DOHH2 (cell line): ENCODE measurements around the gene MYO1F.

Experiments
- H3F3A ChIP-seq: fragments of 200-600 bp; sonication (generic), shearing (Covaris generic); 2 replicates; pipeline ENCODE4 v1.6.0; 2016; ENCODE audit warnings: antibody characterized with exemption, mild to moderate bottlenecking; ENCODE audit not compliant: control insufficient read depth, insufficient read depth
- H3K27ac ChIP-seq: fragments of 200-600 bp; sonication (generic); 2 replicates; pipeline ENCODE4 v1.5.1; 2014; ENCODE audit warnings: low read depth, mild to moderate bottlenecking, low read length, moderate library complexity
- H3K27me3 ChIP-seq: fragments of 200-600 bp; sonication (generic); 2 replicates; pipeline ENCODE4 v1.6.1; 2014; ENCODE audit warnings: mild to moderate bottlenecking, low read length, mixed read lengths; ENCODE audit not compliant: control insufficient read depth
- H3K36me3 ChIP-seq: fragments of 200-600 bp; sonication (generic); 2 replicates; pipeline ENCODE4 v1.6.1; 2014; ENCODE audit warnings: mild to moderate bottlenecking, low read length, moderate library complexity, mixed read lengths; ENCODE audit not compliant: control insufficient read depth
- H3K4me1 ChIP-seq: fragments of 200-600 bp; sonication (generic); 2 replicates; pipeline ENCODE4 v1.6.1; 2014; ENCODE audit warnings: mild to moderate bottlenecking, low read length, mixed read lengths; ENCODE audit not compliant: control insufficient read depth
- H3K4me2 ChIP-seq: fragments of 200-600 bp; sonication (generic); 2 replicates; pipeline ENCODE4 v1.6.0; 2014; ENCODE audit warnings: mild to moderate bottlenecking, low read length, moderate library complexity
- H3K4me3 ChIP-seq: fragments of 200-600 bp; sonication (generic); 2 replicates; pipeline ENCODE4 v1.5.1; 2014; ENCODE audit warnings: mild to moderate bottlenecking, low read length, mixed read lengths
- H3K79me2 ChIP-seq: fragments of 200-600 bp; sonication (generic); 2 replicates; pipeline ENCODE4 v1.6.1; 2014; ENCODE audit warnings: mild to moderate bottlenecking, low read length, mixed read lengths; ENCODE audit not compliant: control insufficient read depth
- H3K9me2 ChIP-seq: fragments of 200-600 bp; sonication (generic); replicated peaks from 2 replicates; pipeline ENCODE4 v1.6.1; 2014; ENCODE audit warnings: mild to moderate bottlenecking, low read length, mixed read lengths; ENCODE audit not compliant: control insufficient read depth
- H3K9me3 ChIP-seq: fragments of 200-600 bp; sonication (generic); 2 replicates; pipeline ENCODE4 v1.6.1; 2014; ENCODE audit warnings: antibody characterized with exemption, low read length, mixed read lengths; ENCODE audit not compliant: control insufficient read depth, insufficient read depth
- H4K20me1 ChIP-seq: fragments of 200-600 bp; sonication (generic); 2 replicates; pipeline ENCODE4 v1.6.0; 2014; ENCODE audit warnings: low read depth, mild to moderate bottlenecking, antibody characterized with exemption, low read length, moderate library complexity; ENCODE audit not compliant: control insufficient read depth, insufficient read depth
- EZH2phosphoT487 ChIP-seq: fragments of 200-600 bp; sonication (generic); IDR thresholded peaks from 2 replicates; pipeline ENCODE4 v1.6.1; 2017; ENCODE audit warnings: borderline replicate concordance, mild to moderate bottlenecking, antibody characterized with exemption, low read length, moderate library complexity, mixed read lengths
- TF ChIP-seq, protein P1 (sequence below): fragments of 200-600 bp; sonication (generic); IDR thresholded peaks from one replicate; pipeline ENCODE4 v1.5.1; 2014; ENCODE audit warnings: antibody characterized with exemption, mild to moderate bottlenecking, low read depth, low read length; ENCODE audit not compliant: poor library complexity, severe bottlenecking

The MYO1F gene

GRCh38 chr19:8545743-8546142, 31.5 kb downstream of the MYO1F start:
- no peaks in the 10 kb centered on the region for H3K27me3 ChIP-seq
- no peaks in the 10 kb centered on the region for H3F3A ChIP-seq
- no peaks in the 10 kb centered on the region for H3K9me2 ChIP-seq
- no peak overlapping the region for H3K27ac ChIP-seq
- TF ChIP-seq, protein P1, sequence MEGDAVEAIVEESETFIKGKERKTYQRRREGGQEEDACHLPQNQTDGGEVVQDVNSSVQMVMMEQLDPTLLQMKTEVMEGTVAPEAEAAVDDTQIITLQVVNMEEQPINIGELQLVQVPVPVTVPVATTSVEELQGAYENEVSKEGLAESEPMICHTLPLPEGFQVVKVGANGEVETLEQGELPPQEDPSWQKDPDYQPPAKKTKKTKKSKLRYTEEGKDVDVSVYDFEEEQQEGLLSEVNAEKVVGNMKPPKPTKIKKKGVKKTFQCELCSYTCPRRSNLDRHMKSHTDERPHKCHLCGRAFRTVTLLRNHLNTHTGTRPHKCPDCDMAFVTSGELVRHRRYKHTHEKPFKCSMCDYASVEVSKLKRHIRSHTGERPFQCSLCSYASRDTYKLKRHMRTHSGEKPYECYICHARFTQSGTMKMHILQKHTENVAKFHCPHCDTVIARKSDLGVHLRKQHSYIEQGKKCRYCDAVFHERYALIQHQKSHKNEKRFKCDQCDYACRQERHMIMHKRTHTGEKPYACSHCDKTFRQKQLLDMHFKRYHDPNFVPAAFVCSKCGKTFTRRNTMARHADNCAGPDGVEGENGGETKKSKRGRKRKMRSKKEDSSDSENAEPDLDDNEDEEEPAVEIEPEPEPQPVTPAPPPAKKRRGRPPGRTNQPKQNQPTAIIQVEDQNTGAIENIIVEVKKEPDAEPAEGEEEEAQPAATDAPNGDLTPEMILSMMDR = no peak
- no peak for TF ChIP-seq EZH2phosphoT487
- no peaks in the 10 kb centered on the region for H3K4me1 ChIP-seq
- H3K36me3 ChIP-seq = no peaks in the 10 kb centered on the region
- H3K4me2 ChIP-seq = no peak overlapping the region
- no peak overlapping the region for H3K4me3 ChIP-seq
- no peaks in the 10 kb centered on the region for H4K20me1 ChIP-seq
- no peaks in the 10 kb centered on the region for H3K9me3 ChIP-seq
- no peaks in the 10 kb centered on the region for H3K79me2 ChIP-seq

DNA sequence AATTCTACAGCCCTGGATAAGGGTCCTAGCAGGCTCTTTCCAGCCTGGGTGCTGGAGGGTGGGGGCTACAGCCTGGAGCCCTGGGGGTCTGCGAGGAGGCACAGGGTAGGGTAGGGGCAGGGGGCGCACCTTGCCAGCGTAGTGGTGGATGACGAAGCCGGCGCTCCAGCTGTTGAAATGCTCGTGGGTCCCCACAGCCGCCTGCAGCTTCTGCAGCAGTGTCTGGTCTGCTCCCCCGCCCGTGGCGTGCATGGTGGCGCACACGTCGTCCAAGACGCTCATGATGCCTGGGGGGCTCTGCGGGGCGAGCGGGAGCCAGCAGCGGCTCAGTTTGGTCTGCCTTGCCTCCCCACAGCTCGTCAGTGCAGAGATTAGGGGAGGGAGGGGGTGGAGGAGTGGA, 33.1 kb downstream of the MYO1F start:
- H3K79me2 ChIP-seq = no peaks in the 10 kb centered on the region
- no peaks in the 10 kb centered on the region for H4K20me1 ChIP-seq
- H3K27ac ChIP-seq = no peak overlapping the region
- H3K27me3 ChIP-seq = no peaks in the 10 kb centered on the region
- no peaks in the 10 kb centered on the region for H3K36me3 ChIP-seq
- H3K4me3 ChIP-seq = no peak overlapping the region
- no peaks in the 10 kb centered on the region for H3K4me1 ChIP-seq
- TF ChIP-seq, protein P1 = no peak
- TF ChIP-seq EZH2phosphoT487 = no peak
- H3K9me2 ChIP-seq = no peaks in the 10 kb centered on the region
- no peak overlapping the region for H3K4me2 ChIP-seq
- no peaks in the 10 kb centered on the region for H3F3A ChIP-seq
- H3K9me3 ChIP-seq = no peaks in the 10 kb centered on the region

- no peaks in the 10 kb centered on the region for H3F3A ChIP-seq
- no peaks in the 10 kb centered on the region for H3K9me2 ChIP-seq
- TF ChIP-seq, protein P1 = no peak
- TF ChIP-seq EZH2phosphoT487 = no peak
- H3K9me3 ChIP-seq = no peaks in the 10 kb centered on the region
- H3K27me3 ChIP-seq = no peaks in the 10 kb centered on the region
- H3K36me3 ChIP-seq = no peaks in the 10 kb centered on the region
- H4K20me1 ChIP-seq = no peaks in the 10 kb centered on the region
- H3K79me2 ChIP-seq = no peaks in the 10 kb centered on the region
- no peaks in the 10 kb centered on the region for H3K4me1 ChIP-seq
- no peak overlapping the region for H3K4me2 ChIP-seq
- no peak overlapping the region for H3K4me3 ChIP-seq
- no peak overlapping the region for H3K27ac ChIP-seq
These were observed 37.6 kb downstream of the MYO1F start for GRCh38 chr19:8539621-8540149.

GRCh38 chr19:8537099-8537498, 40.1 kb downstream of the MYO1F start:
- Histone ChIP-seq H4K20me1 (no peaks in the 10 kb centered on the region), H3K9me3 (no peaks in the 10 kb centered on the region)

More at GRCh38 chr19:8537099-8537498, 40.1 kb downstream of the MYO1F start:
- Histone ChIP-seq H3K4me1 (no peaks in the 10 kb centered on the region), H3K36me3 (no peaks in the 10 kb centered on the region), H3F3A (no peaks in the 10 kb centered on the region), H3K4me3 (no peak overlapping the region), H3K9me2 (no peaks in the 10 kb centered on the region), H3K27me3 (no peaks in the 10 kb centered on the region), H3K27ac (no peak overlapping the region), H3K4me2 (no peak overlapping the region), H3K79me2 (no peaks in the 10 kb centered on the region)
- TF ChIP-seq, protein P1 = no peak
- TF ChIP-seq EZH2phosphoT487 = no peak
